ENCODE measurements around the gene ALDH7A1. TPM values are rescaled to one million over a fixed set of nuclear protein-coding genes. Genes with fewer than 3 reads are reported as not detected.

The ALDH7A1 gene
- total RNA-seq: 28.2 and 33.8 TPM in 2 replicates

GRCh38 chr5:126594748-126595485 lies at the start of gene ALDH7A1:
Gene ALDH7A1, minus strand, starts transcription at chr5:126595219. Its CDS starts 21 bp downstream, at chr5:126595198.

GRCh38 chr5:126600631-126601511 lies 5.9 kb upstream of the ALDH7A1 start, which contains the start of gene PHAX:
Gene PHAX, plus strand, starts transcription at chr5:126600947. Its CDS starts 16 bp downstream, at chr5:126600963.

Other genes starting within 250 kb of the ALDH7A1 start
- 13.5 and 20.7 TPM in 2 replicates for gene GRAMD2B, start 171.8 kb downstream of the ALDH7A1 start, total RNA-seq
- gene PHAX, start 5.7 kb upstream of the ALDH7A1 start, total RNA-seq: 21.7 and 30.5 TPM in 2 replicates
- gene LMNB1, start 181.9 kb upstream of the ALDH7A1 start, total RNA-seq: 25.6 and 138 TPM in 2 replicates

Data from mesangial cell (primary cell).